Activated B cell treated with CpG ODN at 0.5 μM for 24 hours (primary cell): ENCODE measurements around the gene MAOB. TPM values are rescaled to one million over a fixed set of nuclear protein-coding genes. Genes with fewer than 3 reads are reported as not detected.

Experiments used
- ATAC-seq: fragments of 200-7000 bp; cut with Tn5 transposase; one replicate; pipeline ENCODE4 v1.10.0; 2021; ENCODE audit warnings: low read depth, mild to moderate bottlenecking, moderate library complexity
- CTCF ChIA-PET: fragments of 350-600 bp; sonication (Branson Sonifier 250); formaldehyde crosslinking; loops from one replicate; lab custom pipeline; 2021; ENCODE audit warnings: antibody characterized with exemption; lab: Charles Lee
- POLR2A ChIA-PET: fragments of 350-600 bp; sonication (Branson Sonifier 250); formaldehyde crosslinking; loops from one replicate; lab custom pipeline; 2021; ENCODE audit warnings: antibody characterized with exemption; lab: Charles Lee
- DNase-seq: peaks from one replicate; pipeline ENCODE4 v3.0.0; 2022
- H3K27ac Mint-ChIP-seq: one replicate; pipeline ENCODE4 v1.8.0; 2020; ENCODE audit warnings: mixed read lengths
- H3K27me3 Mint-ChIP-seq: one replicate; pipeline ENCODE4 v1.8.0; 2021; ENCODE audit warnings: mixed read lengths
- H3K36me3 Mint-ChIP-seq: one replicate; pipeline ENCODE4 v1.8.0; 2021; ENCODE audit warnings: low read depth, mixed read lengths
- H3K4me1 Mint-ChIP-seq: one replicate; pipeline ENCODE4 v1.8.0; 2021; ENCODE audit warnings: mixed read lengths
- H3K4me3 Mint-ChIP-seq: one replicate; pipeline ENCODE4 v1.8.0; 2020; ENCODE audit warnings: mild to moderate bottlenecking, mixed read lengths
- H3K9me3 Mint-ChIP-seq: one replicate; pipeline ENCODE4 v1.8.0; 2020; ENCODE audit warnings: mixed read lengths
- CTCF ChIP-seq: fragments of 200-600 bp; IDR thresholded peaks from one replicate; pipeline ENCODE4 v1.8.0; 2022; ENCODE audit warnings: antibody characterized with exemption, mild to moderate bottlenecking
- intact Hi-C: fragments of 100-400 bp; cut with micrococcal nuclease; formaldehyde crosslinking; loops from one replicate; pipeline ENCODE4 v1.15.1; 2024
- total RNA-seq: library from RNA; stranded (reverse); gene quantifications from 2 replicates; pipeline ENCODE4 v1.2.3, GENCODE V29; 2022

MAOB gene
- total RNA-seq, 1 donor from 2014 or later = not detected

DNA sequence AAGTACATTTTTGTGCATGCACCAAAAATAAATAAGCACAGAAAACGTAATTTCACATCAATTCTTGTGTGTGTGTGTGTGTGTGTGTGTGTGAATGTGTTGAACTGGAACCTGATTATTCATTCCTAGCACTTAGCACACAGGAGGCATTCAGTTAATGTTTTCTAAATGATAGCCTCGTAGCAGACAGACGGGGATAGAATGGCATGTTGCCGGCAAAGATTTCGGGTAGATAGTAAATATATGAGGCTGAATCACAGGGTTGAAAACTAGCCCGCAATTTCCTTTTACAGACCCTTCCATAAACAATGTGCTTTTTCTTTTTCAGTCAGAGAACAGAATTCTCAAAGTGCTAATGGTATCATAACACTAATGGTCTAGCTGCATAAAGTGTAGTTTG is 13.5 kb downstream of the MAOB start:
- CTCF ChIA-PET = interaction anchor here (0.6 kb wide), 1 partner anchor 30 kb away, joined by 3 read pairs; no protein-coding TSS in a partner anchor
- POLR2A ChIA-PET = no interaction called here
- no peak for DNase-seq
- Mint-ChIP-seq H3K9me3 (no peaks in the 10 kb centered on the region), H3K4me3 (no peak overlapping the region), H3K4me1 (no peaks in the 10 kb centered on the region), H3K27me3 (peaks cover 5% of the 10 kb centered on the region), H3K36me3 (no peaks in the 10 kb centered on the region), H3K27ac (no peak overlapping the region)
- no peak for TF ChIP-seq CTCF
- intact Hi-C loops = no loop called here
- ATAC-seq = no peak

DNA sequence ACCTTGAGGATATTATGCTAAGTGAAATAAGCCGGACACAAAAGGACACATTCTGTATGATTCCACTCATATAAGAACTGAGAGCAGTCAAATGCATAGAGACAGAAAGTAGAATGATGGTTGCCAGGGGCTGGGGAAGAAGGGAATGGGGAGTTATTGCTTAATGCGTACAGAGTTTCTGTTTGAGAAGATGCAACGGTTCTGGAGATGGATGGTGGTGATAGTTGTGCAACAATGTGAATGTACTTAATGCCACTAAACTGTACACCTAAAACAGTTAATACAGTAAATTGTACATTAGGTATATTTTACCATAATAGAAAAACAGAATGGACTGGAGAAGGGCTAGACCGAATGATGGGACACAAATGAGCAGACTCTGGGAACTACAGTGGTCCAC is 15.8 kb downstream of the MAOB start:
- H3K36me3 Mint-ChIP-seq = no peaks in the 10 kb centered on the region
- ChIA-PET CTCF (no interaction called here), POLR2A (no interaction called here)
- H3K27ac Mint-ChIP-seq = no peak overlapping the region
- H3K4me3 Mint-ChIP-seq = no peak overlapping the region
- TF ChIP-seq CTCF = no peak
- intact Hi-C loops = no loop called here
- DNase-seq (no peak), ATAC-seq (no peak)
- H3K9me3 Mint-ChIP-seq = no peaks in the 10 kb centered on the region
- H3K27me3 Mint-ChIP-seq = peaks cover 7% of the 10 kb centered on the region
- no peaks in the 10 kb centered on the region for H3K4me1 Mint-ChIP-seq

GRCh38 chrX:43865791-43866190 is 16.5 kb downstream of the MAOB start:
- no peak overlapping the region for H3K27ac Mint-ChIP-seq
- TF ChIP-seq CTCF = no peak

DNA sequence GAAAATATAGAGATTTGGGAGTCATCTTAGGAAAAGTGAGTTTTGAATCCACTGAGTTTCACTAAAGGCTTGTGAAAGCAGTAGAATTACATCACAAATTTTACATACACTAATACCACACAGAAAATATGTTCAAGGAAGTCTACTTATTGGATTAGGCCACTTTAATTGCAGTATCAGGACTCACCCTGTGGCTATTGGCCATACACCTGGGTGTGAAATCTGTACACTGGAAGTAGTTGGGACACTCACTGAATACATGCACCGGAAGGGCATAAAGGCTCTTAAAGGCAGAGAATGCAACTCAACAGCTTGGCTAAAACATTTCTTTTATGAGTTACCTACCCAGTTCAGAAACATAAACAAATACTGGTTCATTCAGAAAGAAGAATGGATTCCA is 19.8 kb downstream of the MAOB start:
- Mint-ChIP-seq H3K27ac (no peak overlapping the region), H3K9me3 (no peaks in the 10 kb centered on the region), H3K4me3 (no peak overlapping the region), H3K36me3 (no peaks in the 10 kb centered on the region), H3K4me1 (no peaks in the 10 kb centered on the region), H3K27me3 (peaks cover 7% of the 10 kb centered on the region)
- no peak for ATAC-seq
- intact Hi-C loops = no loop called here
- no peak for DNase-seq
- TF ChIP-seq CTCF = no peak
- ChIA-PET POLR2A (no interaction called here), CTCF (no interaction called here)

More at GRCh38 chrX:43865791-43866190, 16.5 kb downstream of the MAOB start:
- no peaks in the 10 kb centered on the region for H3K36me3 Mint-ChIP-seq
- CTCF ChIA-PET = no interaction called here
- ATAC-seq = no peak
- intact Hi-C loops = no loop called here
- POLR2A ChIA-PET = no interaction called here
- H3K9me3 Mint-ChIP-seq = no peaks in the 10 kb centered on the region
- no peak overlapping the region for H3K4me3 Mint-ChIP-seq
- peaks cover 7% of the 10 kb centered on the region for H3K27me3 Mint-ChIP-seq
- DNase-seq = no peak
- no peaks in the 10 kb centered on the region for H3K4me1 Mint-ChIP-seq

DNA sequence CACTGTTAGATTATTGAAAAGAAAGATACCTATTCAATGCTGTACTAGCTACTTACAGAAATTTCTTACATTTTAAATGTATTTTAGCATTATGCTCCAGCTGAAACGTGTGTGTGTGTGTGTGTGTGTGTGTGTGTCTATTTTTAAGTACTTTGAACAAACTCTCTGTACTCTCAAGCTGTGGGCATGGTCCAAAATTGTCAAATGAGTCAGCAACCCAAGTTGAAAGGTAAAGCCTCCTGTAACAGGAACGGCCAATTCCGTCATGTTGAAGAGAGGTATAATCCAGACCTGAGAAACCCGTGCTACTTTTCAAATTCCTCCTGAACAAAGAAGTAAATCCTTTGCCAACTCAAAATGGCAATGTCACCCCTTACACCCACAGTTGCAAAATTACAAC is 20.5 kb downstream of the MAOB start:
- DNase-seq = no peak
- H3K4me3 Mint-ChIP-seq = no peak overlapping the region
- no peak for ATAC-seq
- intact Hi-C loops = no loop called here
- H3K9me3 Mint-ChIP-seq = no peaks in the 10 kb centered on the region
- no peaks in the 10 kb centered on the region for H3K4me1 Mint-ChIP-seq
- H3K27me3 Mint-ChIP-seq = peaks cover 7% of the 10 kb centered on the region
- CTCF ChIA-PET = no interaction called here
- POLR2A ChIA-PET = no interaction called here
- TF ChIP-seq CTCF = no peak
- H3K27ac Mint-ChIP-seq = no peak overlapping the region
- no peaks in the 10 kb centered on the region for H3K36me3 Mint-ChIP-seq
